Measurements from ENCODE around the gene RNLS.

The RNLS gene

GRCh38 chr10:88243202-88243744 lies 339.8 kb downstream of the RNLS start:
- in situ Hi-C loops (cut with MboI; ENCODE audit: low sequenced_read_pairs, unreplicated experiment): no loop called here
- DNase-seq (ENCODE audit: low spot score): no peak
- no peak for TF ChIP-seq CTCF (IDR thresholded peaks at IDR 0.05; ENCODE audit: borderline replicate concordance, control extremely low read depth, extremely low read depth, insufficient read depth, missing control alignments)

DNA sequence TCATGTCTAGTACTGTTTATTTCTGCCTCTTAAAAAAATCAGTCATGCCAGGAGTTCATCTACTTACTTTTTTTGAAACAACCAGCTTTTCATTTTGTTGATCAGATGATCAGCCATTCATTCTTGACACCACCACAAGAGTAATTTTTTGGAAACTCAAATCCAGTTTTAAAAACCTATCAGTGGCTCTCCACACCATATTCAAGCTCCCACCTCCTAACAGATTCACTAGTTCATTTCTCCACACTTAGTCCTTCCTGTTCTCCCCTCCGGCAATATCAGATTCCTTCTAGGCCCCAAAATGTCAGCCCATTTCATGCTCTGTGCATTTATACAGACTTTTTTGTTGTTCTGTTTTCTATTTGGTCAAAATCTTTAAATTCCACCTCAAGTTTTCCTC lies 341.6 kb downstream of the RNLS start:
- no peak for TF ChIP-seq CTCF (IDR thresholded peaks at IDR 0.05; ENCODE audit: borderline replicate concordance, control extremely low read depth, extremely low read depth, insufficient read depth, missing control alignments)
- DNase-seq (ENCODE audit: low spot score): no peak
- in situ Hi-C loops (cut with MboI; ENCODE audit: low sequenced_read_pairs, unreplicated experiment): no loop called here

- in situ Hi-C loops (cut with MboI; ENCODE audit: low sequenced_read_pairs, unreplicated experiment): no loop called here
These were observed 343.9 kb downstream of the RNLS start for GRCh38 chr10:88239212-88239611.

DNA sequence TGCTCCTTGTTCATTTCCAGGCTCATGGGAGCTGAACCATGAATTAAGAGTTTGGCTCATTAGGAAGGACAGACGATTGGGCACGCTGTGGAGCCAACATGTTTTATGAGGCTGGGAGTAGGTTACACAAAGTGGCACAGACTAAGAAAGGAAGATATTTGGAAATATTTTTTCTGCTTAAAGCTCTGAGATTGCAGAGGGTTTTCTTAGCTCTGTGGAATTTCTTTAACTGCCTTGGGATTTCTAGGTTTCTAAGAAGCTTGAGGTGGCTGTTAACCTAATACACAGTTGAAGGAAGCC lies 344.6 kb downstream of the RNLS start:
- in situ Hi-C loops (cut with MboI; ENCODE audit: low sequenced_read_pairs, unreplicated experiment): no loop called here
- TF ChIP-seq CTCF (IDR thresholded peaks at IDR 0.05; ENCODE audit: borderline replicate concordance, control extremely low read depth, extremely low read depth, insufficient read depth, missing control alignments): no peak
- DNase-seq (ENCODE audit: low spot score): no peak

More at GRCh38 chr10:88239212-88239611, 343.9 kb downstream of the RNLS start:
- no peak for TF ChIP-seq CTCF (IDR thresholded peaks at IDR 0.05; ENCODE audit: borderline replicate concordance, control extremely low read depth, extremely low read depth, insufficient read depth, missing control alignments)
- no peak for DNase-seq (ENCODE audit: low spot score)

GRCh38 chr10:88237896-88238614 lies 345.1 kb downstream of the RNLS start:
- in situ Hi-C loops (cut with MboI; ENCODE audit: low sequenced_read_pairs, unreplicated experiment): no loop called here
- DNase-seq (ENCODE audit: low spot score): no peak
- TF ChIP-seq CTCF (IDR thresholded peaks at IDR 0.05; ENCODE audit: borderline replicate concordance, control extremely low read depth, extremely low read depth, insufficient read depth, missing control alignments): no peak

DNA sequence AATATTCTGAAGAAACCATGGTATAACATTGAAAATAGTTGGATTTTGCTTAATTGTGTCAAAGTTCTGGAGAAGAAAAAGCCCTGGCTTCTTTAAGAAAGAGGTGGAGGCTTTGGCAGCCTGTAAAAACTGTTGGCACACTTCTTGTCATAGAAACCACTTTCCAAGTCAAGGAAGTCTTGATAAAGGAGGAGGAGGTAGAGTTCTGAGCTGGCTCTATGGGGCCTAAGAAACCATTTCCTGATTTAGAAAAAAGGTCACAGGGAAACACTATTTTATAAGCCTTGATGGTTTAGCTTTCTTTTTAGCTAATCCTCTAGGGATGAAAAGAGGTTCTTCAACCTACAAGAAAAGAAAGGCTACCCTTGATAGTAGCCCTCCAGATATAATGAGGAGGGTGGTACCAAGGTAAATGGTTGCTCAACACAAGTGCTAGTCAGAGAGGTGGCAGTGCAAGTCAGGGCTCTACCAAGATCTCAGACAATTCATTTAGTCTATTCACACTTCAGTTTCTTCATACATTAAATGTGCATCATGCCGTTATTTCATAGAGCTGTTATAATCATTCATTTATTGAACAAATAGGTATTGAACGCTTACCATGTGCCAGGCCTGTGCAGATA lies 346.9 kb downstream of the RNLS start:
- in situ Hi-C loops (cut with MboI; ENCODE audit: low sequenced_read_pairs, unreplicated experiment): no loop called here
- no peak for DNase-seq (ENCODE audit: low spot score)
- no peak for TF ChIP-seq CTCF (IDR thresholded peaks at IDR 0.05; ENCODE audit: borderline replicate concordance, control extremely low read depth, extremely low read depth, insufficient read depth, missing control alignments)
